ENCODE data around the gene DLX2.

DLX2 gene

DNA sequence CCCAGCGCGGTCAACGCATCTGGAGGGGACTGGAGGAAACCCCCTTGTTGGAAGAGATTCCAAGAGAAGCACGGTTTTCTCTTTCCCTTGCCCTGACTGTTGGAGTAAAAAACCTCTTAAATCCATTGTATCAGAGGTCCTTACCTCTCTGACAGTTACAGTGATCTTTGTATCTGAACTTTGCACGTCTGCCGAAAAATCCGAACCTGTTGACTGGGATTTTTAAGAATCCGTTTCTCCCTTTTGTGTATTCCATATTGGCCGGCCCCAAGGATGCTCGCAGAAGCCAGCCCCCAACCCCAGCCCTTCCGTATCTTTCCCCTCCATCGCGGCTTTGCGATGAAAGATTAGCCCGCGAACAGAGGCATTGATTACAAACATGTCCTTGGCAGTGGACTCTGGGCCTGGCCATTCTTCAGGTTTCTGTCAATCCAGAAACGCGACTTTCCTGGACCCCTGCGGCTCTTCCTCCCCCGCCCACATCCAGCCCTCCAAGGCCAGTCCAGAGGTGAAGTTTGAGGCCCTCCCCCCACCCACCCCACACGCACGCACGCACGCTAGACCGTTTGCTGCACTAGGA, 22.0 kb downstream of the DLX2 start:
- no peaks in the 10 kb centered on the region for H3K9me3 ChIP-seq
- no peaks in the 10 kb centered on the region for H3K36me3 ChIP-seq
- H3K4me3 ChIP-seq (ENCODE audit: low read depth, low read length): no peak overlapping the region
- TF ChIP-seq, protein P1, sequence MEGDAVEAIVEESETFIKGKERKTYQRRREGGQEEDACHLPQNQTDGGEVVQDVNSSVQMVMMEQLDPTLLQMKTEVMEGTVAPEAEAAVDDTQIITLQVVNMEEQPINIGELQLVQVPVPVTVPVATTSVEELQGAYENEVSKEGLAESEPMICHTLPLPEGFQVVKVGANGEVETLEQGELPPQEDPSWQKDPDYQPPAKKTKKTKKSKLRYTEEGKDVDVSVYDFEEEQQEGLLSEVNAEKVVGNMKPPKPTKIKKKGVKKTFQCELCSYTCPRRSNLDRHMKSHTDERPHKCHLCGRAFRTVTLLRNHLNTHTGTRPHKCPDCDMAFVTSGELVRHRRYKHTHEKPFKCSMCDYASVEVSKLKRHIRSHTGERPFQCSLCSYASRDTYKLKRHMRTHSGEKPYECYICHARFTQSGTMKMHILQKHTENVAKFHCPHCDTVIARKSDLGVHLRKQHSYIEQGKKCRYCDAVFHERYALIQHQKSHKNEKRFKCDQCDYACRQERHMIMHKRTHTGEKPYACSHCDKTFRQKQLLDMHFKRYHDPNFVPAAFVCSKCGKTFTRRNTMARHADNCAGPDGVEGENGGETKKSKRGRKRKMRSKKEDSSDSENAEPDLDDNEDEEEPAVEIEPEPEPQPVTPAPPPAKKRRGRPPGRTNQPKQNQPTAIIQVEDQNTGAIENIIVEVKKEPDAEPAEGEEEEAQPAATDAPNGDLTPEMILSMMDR (IDR thresholded peaks at IDR 0.05; ENCODE audit: low read depth, low read length): no peak
- H3K27me3 ChIP-seq: peaks cover 42% of the 10 kb centered on the region
- no peak for DNase-seq
- no peaks in the 10 kb centered on the region for H3K4me1 ChIP-seq

DNA sequence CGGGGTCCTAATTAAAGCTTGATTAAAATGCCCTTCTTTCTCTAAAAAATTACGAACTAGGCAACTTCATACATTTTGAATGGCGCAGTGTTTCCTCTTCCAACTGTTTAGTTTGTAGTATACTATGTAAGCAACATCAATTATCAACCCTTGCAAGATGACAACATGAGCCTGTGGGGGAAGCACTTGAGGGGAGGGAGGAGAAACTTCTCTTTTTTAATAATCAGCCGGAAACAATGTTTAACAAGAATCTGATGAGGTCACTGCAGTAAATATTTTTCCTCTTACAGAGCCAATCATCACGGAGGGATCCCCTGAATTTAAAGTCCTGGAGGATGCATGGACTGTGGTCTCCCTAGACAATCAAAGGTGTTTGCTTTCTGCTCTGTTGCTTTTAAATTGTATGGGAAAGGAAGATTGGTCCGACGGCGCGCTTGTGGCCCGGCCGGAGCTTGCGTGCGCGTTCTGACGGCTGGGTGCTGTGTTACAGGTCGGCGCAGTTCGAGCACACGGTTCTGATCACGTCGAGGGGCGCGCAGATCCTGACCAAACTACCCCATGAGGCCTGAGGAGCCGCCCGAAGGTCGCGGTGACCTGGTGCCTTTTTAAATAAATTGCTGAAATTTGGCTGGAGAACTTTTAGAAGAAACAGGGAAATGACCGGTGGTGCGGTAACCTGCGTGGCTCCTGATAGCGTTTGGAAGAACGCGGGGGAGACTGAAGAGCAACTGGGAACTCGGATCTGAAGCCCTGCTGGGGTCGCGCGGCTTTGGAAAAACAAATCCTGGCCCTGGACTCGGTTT, 22.7 kb downstream of the DLX2 start:
- TF ChIP-seq, protein P1 (IDR thresholded peaks at IDR 0.05; ENCODE audit: low read depth, low read length): no peak
- no peaks in the 10 kb centered on the region for H3K4me1 ChIP-seq
- no peaks in the 10 kb centered on the region for H3K36me3 ChIP-seq
- peaks cover 37% of the 10 kb centered on the region for H3K27me3 ChIP-seq
- no peak for DNase-seq
- H3K4me3 ChIP-seq (ENCODE audit: low read depth, low read length): no peak overlapping the region
- no peaks in the 10 kb centered on the region for H3K9me3 ChIP-seq

DNA sequence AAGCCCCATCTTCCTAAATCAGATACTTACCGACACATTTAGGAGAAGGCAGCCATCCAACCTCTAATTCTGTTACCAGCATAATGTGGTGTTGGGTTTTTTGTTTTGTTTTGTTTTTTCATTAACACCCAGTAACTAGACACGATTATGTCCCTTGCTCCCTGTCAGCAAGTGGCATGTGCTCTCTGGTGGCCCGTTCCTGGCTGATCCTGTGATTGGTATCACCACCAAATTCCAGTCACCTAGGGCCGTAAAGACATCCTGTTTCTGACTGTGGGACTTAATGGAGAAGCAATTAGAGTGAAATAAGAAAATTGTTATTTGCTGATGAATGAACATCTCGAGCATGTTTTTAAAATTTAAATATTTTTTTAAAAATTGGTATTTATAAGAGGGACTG, 23.3 kb downstream of the DLX2 start:
- H3K36me3 ChIP-seq: no peaks in the 10 kb centered on the region
- TF ChIP-seq, protein P1 (IDR thresholded peaks at IDR 0.05; ENCODE audit: low read depth, low read length): no peak
- H3K4me3 ChIP-seq (ENCODE audit: low read depth, low read length): no peak overlapping the region
- no peaks in the 10 kb centered on the region for H3K9me3 ChIP-seq
- no peaks in the 10 kb centered on the region for H3K4me1 ChIP-seq
- no peak for DNase-seq
- peaks cover 31% of the 10 kb centered on the region for H3K27me3 ChIP-seq

DNA sequence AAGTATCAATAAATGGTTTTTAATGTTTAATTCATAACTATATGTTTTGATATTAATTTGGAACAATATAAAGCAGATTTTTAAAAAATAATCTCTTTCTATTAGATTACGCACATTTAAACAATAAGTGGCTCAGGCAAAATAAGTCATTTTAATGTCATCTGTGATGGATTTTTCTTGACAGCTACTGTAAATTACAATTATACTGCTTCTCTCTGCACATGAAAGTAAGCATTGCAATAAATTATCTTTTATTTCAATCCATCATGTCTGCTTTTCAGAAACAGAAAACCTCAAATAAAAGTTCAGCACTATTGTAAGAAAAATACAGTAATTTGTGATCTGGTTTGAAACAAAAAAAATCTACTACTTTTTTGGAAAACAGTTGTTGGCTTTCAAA, 28.4 kb downstream of the DLX2 start:
- H3K4me3 ChIP-seq (ENCODE audit: low read depth, low read length): no peak overlapping the region
- H3K9me3 ChIP-seq: no peaks in the 10 kb centered on the region
- H3K4me1 ChIP-seq: no peaks in the 10 kb centered on the region
- TF ChIP-seq, protein P1 (IDR thresholded peaks at IDR 0.05; ENCODE audit: low read depth, low read length): no peak
- no peaks in the 10 kb centered on the region for H3K36me3 ChIP-seq
- H3K27me3 ChIP-seq: no peaks in the 10 kb centered on the region
- DNase-seq: no peak

DNA sequence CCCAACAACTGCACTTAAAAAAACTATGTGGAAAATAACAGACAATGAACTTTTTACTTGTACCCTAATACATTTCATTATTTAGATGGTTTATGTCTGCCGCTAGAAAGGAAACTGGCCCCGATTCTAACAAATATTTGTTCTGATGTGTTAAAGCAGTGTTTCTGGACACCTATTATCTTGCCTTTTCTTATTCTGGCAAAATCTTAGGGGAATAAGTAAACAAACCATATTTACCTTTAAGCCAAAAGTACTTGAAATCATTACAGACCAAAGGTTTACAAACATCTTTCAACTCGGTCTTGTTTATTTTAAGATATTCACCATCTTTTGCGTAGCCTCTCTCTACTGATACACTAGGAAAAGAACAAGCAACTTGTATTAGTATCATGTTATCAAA, 29.2 kb downstream of the DLX2 start:
- Histone ChIP-seq H3K36me3 (no peaks in the 10 kb centered on the region), H3K9me3 (no peaks in the 10 kb centered on the region), H3K4me1 (no peaks in the 10 kb centered on the region), H3K27me3 (no peaks in the 10 kb centered on the region), H3K4me3 (ENCODE audit: low read depth, low read length) (no peak overlapping the region)
- DNase-seq: no peak
- TF ChIP-seq, protein P1 (IDR thresholded peaks at IDR 0.05; ENCODE audit: low read depth, low read length): no peak

DNA sequence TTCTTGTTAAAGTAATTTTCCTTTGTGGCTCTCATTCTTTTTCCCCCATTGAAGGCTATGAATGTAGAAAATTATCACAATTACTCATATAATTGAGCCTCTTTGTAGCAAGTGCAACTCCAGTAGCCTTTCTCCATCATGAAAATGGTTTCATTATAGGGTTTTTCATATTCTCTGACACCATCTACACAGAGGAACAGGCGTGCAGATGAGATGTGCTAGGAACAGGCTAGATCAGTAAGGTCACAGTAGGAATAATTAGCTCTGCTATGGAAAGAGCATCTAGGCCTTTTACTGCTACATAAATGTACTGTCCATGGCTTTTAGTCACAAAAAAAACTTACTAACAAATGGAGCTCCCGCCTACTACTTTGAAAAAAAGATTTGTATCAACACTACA, 30.0 kb downstream of the DLX2 start:
- Histone ChIP-seq H3K4me3 (ENCODE audit: low read depth, low read length) (no peak overlapping the region), H3K4me1 (no peaks in the 10 kb centered on the region), H3K36me3 (no peaks in the 10 kb centered on the region), H3K27me3 (no peaks in the 10 kb centered on the region), H3K9me3 (no peaks in the 10 kb centered on the region)
- TF ChIP-seq, protein P1 (IDR thresholded peaks at IDR 0.05; ENCODE audit: low read depth, low read length): no peak
- DNase-seq: no peak
